Measurements from ENCODE around the gene SNCAIP.

DNA sequence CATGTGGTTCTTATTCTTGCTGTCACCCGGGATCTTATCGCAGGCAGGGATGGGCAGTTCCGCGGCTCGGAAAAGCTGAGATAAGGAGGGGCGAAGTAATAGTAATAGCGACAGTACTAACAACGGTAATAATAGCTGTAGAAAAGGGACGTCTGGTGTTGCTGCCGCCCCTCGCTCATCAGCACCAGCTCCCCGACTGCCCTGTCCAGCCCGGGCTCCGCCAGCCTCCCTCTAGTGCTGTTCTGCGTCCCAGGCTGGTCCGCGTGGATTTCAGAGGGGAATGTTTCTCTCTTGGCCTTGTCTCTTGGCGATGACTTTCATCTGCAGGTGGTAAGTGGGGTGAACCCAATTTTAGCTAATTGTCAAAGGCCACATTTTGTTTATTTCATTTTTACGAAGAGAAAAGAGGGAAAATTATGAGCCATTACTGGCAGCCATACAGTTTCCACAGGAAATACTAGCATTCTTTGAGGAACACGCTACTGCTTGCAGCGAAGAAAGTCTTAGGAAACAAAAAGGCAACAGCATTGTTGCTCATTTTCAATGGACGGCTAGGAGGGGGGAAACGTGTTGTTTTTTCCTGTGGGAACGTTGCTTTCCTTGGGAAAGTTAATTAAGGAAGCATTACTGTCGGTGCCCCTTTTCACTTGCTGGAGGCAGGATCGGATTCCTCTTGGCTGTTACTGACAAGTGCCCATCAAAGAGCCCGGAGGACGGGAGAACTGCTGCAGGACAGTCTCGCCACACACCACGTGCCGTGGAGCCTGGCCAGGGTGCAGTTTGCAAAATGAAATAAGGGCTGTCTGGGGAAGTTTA is 762 bp downstream of the SNCAIP start:
- no peak for TF ChIP-seq POLR2A (IDR thresholded peaks at IDR 0.05; ENCODE audit: low read depth, low read length)
- TF ChIP-seq TAF1 (IDR thresholded peaks at IDR 0.05; ENCODE audit: borderline replicate concordance, low read depth, low read length) = no peak

Data from GM12892 (cell line).